Measurements from ENCODE around the gene FOXK2.

FOXK2 gene

DNA sequence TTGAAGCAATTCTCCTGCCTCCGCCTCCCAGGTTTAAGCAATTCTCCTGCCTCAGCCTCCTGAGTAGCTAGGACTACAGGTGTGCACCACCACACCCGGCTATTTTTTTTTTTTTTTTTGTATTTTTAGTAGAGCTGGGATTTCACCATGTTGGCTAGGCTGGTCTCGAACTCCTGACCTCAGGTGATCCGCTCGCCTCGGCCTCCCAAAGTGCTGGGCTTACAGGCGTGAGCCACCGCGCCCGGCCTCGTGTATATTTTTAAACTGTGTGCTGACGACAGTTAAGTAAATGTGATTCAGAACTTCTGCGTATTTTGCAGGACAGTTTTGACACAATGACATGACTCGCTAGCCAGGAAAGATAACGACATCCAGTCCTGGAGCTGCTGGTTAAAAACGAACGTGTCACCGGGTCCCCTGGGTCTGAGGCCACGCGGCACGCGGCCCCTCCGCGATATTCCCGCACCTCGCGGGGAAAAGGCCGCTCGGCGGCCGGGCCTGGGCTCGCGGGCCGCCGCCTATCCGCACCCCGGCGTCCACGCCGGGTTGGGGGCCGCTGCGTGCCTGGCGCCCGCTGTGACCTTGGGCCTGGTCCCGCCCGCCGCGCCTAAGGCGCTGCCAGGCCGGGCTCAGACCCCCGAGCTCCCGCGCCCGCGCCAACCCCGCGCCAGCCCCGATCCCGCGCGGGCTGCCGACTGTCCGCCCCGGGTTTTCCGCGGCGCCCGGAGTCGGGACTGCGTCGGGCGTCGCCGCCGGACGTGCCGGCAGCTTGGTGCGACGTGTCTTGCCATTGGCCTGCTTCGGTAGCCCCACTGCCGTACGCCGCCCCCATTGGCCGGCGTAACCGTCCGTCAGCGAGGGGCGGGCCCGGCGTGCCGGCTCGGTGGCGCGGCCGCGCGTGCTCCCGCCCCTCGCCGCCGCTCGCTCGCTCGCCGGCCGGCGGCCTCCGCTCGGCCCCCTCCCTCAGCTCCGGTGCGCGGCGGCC is at the start of gene FOXK2:
TSS of gene FOXK2 (plus strand) at position 907 of the 985 bp plus-strand sequence. CDS start 157 bp downstream, outside the sequence.
- peak; percentile 96 for DNase-seq (ENCODE audit: low spot score)

GRCh38 chr17:82470065-82470464 is 49.5 kb upstream of the FOXK2 start:
- no peak for DNase-seq (ENCODE audit: low spot score)

GRCh38 chr17:82474223-82475010 is 45.1 kb upstream of the FOXK2 start:
- no peak for DNase-seq (ENCODE audit: low spot score)

GRCh38 chr17:82475458-82475857 is 44.1 kb upstream of the FOXK2 start:
- DNase-seq (ENCODE audit: low spot score), result no peak

GRCh38 chr17:82477934-82478333 is 41.6 kb upstream of the FOXK2 start:
- no peak for DNase-seq (ENCODE audit: low spot score)

DNA sequence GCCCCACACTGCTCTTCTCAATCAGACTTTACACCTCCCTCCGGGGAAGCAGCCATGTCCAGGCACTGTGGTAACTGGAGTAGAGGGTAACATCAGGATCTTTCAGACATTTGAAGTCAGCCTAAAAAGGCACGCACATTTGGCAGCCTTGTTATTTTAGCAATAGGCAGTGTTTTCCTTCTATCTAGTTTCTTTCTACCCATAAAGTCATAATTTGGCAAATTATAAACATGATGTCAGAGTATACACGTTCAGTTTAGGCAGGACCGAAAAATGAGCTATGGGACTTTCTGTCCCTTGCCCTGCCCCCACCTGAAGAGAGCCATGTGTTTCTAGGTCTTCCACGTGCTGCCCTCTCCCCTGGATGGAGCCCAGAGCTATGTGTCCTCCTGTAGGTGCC is 39.9 kb upstream of the FOXK2 start:
- DNase-seq (ENCODE audit: low spot score), result no peak

- DNase-seq (ENCODE audit: low spot score), result no peak
These were observed 39.2 kb upstream of the FOXK2 start for GRCh38 chr17:82480318-82480717.

DNA sequence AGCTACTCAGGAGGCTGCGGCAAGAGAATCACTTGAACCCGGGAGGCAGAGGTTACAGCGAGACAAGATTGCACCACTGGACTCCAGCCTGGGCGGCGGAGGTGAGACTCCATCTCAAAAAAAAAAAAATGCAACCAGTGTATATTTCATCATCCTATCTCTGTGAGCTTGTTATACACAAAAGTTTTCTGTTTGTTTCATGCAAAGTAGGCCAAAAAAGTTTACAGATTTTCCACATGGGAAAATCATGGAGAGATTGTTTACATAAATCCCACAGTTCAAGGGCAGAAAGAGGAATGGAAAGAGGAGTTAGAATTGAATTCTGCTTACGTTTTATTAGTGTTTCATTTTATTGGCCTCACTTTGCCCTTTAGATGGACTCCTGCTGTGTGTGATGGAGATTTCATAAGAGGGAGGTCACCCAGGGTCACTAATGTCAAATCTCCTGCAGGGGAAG is 36.3 kb upstream of the FOXK2 start:
- DNase-seq (ENCODE audit: low spot score), result no peak

- no peak for DNase-seq (ENCODE audit: low spot score)
These were observed 35.7 kb upstream of the FOXK2 start for GRCh38 chr17:82483836-82484235.

GRCh38 chr17:82486231-82487094 is 33.1 kb upstream of the FOXK2 start:
- no peak for DNase-seq (ENCODE audit: low spot score)

DNA sequence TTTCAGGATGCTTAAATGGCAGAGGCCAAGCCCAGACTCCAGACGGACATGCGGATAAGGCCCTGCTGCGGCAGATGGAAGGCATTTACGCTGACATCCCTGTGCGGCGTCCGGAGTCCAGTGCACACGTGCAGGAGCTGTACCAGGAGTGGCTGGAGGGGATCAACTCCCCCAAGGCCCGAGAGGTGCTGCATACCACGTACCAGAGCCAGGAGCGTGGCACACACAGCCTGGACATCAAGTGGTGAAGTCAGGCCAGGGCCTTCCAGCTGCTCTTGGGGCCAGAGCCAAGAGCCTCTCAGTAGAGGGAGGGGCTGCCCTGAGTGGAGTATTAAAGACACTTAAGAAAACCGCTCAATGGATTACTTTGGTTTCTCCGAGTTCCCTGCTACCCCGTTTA is 31.6 kb upstream of the FOXK2 start:
- DNase-seq (ENCODE audit: low spot score), result no peak

- no peak for DNase-seq (ENCODE audit: low spot score)
These were observed 30.4 kb upstream of the FOXK2 start for GRCh38 chr17:82489117-82489516.

DNA sequence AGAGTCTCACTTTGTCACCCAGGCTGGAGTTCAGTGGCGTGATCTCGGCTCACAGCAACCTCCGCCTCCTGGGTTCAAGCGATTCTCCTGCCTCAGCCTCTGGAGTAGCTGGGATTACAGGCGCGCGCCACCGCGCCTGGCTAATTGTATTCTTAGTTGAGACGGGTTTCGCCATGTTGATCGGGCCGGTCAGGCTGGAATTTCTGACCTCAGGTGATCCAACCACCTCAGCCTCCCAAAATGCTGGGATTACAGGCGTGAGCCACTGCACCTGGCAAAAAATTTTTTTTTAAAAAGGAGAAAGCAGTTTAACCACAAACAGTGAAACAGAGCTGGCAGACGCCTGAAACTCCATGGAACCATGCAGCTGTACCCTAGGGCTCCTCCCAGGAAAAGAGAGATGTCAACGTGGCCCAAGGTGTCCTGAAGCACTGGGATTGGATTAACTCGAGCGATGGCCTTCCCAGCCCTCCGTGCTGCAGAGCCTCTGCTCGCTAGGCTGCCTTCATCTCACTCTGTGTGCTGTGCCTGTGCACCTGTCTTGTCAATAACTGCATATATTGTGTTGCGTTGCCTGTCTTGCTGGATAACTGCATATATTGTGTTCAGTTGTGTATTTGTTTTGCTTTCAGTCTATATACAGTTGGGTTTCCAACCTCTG is 29.6 kb upstream of the FOXK2 start:
- DNase-seq (ENCODE audit: low spot score), result no peak

GRCh38 chr17:82490512-82491195 is 28.9 kb upstream of the FOXK2 start:
- DNase-seq (ENCODE audit: low spot score), result no peak

GRCh38 chr17:82491196-82491530 is 28.4 kb upstream of the FOXK2 start:
- DNase-seq (ENCODE audit: low spot score), result no peak

- no peak for DNase-seq (ENCODE audit: low spot score)
These were observed 28.0 kb upstream of the FOXK2 start for GRCh38 chr17:82491533-82491932.

DNA sequence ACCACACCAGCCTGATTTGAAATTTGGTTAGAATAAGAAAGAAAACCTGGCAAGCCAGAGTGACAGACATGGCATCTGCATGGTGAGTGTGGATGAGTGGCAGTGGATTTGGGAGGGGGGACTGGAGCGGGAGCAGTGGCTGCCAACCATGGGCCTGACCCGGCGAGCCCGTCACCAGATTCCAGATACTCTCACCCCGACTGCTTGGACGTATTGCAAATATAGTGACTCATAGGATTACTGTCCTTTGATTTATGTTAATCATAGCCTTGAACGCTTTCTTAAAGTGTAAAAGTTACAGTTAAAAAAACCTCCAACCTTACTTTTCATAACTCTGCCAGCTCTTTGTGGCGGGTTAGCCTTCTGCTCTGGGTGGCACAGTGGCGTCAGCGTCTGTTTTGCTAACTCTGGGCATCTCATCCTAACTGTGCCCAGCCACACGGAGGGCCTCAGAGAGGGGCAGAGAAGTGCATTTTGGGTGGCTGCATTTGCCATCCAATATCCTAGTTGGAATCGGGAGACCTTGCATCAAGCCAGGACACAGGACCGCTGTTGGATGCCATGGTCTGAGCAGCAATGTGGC is 26.8 kb upstream of the FOXK2 start:
- no peak for DNase-seq (ENCODE audit: low spot score)

DNA sequence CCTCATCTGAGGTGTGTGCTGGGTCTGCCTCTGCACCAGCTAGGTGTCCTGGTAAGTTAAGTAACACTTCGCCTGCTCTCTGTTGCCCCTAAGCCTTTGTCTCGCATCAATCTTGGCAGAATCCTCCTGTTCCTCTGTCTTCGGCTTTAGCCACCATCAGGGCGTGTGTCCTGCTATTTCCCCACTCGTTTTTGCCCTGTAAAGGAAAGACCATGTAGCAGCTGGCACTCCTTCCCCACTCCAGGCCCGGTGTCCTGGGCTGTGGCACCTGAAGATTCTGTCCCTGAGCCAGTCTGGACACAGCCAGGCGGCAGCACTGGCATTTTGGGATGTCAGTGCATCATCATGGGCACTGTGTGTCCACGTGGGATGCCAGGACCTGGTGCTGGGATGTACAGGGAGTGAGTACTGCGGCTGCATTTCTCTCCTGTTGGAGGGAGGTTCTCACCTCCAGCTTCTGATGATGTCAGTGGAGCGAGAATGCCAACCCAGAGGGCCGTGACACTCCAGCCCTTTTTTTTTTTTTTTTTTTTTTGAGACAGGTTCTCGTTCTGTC is 26.2 kb upstream of the FOXK2 start:
- DNase-seq (ENCODE audit: low spot score), result no peak

DNA sequence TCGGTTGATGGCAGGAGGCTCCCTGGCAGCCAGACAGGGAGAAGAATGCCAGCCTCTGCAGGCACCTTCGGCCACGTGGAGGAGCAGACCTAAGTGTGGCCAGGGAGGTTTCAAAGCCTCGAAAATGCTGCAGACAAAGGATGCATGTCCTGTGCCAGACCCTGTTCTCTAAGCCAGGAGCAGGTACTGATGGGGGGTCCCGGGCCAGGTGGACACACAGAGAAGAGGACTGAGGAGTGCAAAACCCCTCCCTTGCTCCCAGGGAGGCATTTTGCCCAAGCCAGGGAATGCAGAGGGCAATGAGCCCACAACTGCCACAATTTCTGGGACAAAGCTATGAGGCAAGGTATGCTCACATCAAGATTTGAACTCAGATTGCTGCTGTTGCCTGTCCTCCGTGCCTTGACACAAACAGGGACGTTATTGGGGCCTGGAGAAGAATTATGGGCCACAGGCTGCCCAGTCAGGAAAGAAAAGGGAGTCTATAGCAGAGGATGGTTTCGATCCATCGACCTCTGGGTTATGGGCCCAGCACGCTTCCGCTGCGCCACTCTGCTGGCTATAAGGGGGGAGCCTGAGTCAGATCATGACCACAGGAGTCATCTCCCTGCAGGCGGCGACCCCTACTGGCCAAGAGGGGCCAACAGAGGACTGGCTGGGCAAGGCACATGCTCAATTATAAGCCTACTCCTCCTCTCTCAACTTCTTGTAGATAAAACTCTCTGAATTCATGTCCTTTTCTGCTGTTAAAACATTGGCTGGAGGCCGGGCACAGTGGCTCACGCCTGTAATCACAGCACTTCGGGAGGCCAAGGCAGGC is 25.1 kb upstream of the FOXK2 start:
- DNase-seq (ENCODE audit: low spot score), result peak; percentile 91

Data from HuH-7.5 (cell line).